GM10847 (cell line): ENCODE measurements around the gene GNG13.

Experiments used
- POLR2A ChIP-seq: IDR thresholded peaks from 2 replicates; pipeline ENCODE4 v1.6.1; 2011; ENCODE audit not compliant: insufficient read length; ENCODE audit errors: extremely low read depth

GNG13 gene

GRCh38 chr16:803754-804080 is 3.2 kb upstream of the GNG13 start:
- no peak for TF ChIP-seq POLR2A

- TF ChIP-seq POLR2A, result no peak
These were observed 2.6 kb upstream of the GNG13 start for GRCh38 chr16:802914-803753.

- TF ChIP-seq POLR2A, result no peak
These were observed 1.9 kb upstream of the GNG13 start for GRCh38 chr16:802461-802860.

- no peak for TF ChIP-seq POLR2A
These were observed 1.2 kb upstream of the GNG13 start for GRCh38 chr16:801584-802363.

- TF ChIP-seq POLR2A, result no peak
These were observed 439 bp upstream of the GNG13 start for GRCh38 chr16:800834-801511.

- no peak for TF ChIP-seq POLR2A
These were observed 1.2 kb downstream of the GNG13 start for GRCh38 chr16:799111-799947.

GRCh38 chr16:798666-799065 is 1.9 kb downstream of the GNG13 start:
- no peak for TF ChIP-seq POLR2A

GRCh38 chr16:797686-798085 is 2.8 kb downstream of the GNG13 start:
- no peak for TF ChIP-seq POLR2A

- TF ChIP-seq POLR2A, result no peak
These were observed 3.5 kb downstream of the GNG13 start for GRCh38 chr16:797120-797420.

GRCh38 chr16:796296-797119 is 4.0 kb downstream of the GNG13 start:
- no peak for TF ChIP-seq POLR2A

- no peak for TF ChIP-seq POLR2A
These were observed 4.8 kb downstream of the GNG13 start for GRCh38 chr16:795580-796229.

GRCh38 chr16:794853-795466 is 5.6 kb downstream of the GNG13 start:
- TF ChIP-seq POLR2A, result no peak

- TF ChIP-seq POLR2A, result no peak
These were observed 6.3 kb downstream of the GNG13 start for GRCh38 chr16:794091-794822.
